Brain microvascular endothelial cell (primary cell): ENCODE measurements around the gene FBRSL1.
A peak's percentile ranks its signal among the peaks of the same experiment; 100 is the strongest.

Experiments
- DNase-seq: peaks from one replicate; pipeline ENCODE4 v3.0.0-alpha.2; 2020
- H3K27ac ChIP-seq: fragments of 250-450 bp; sonication (Bioruptor Pico); 2 replicates; pipeline ENCODE4 v1.5.1; 2020; ENCODE audit warnings: mild to moderate bottlenecking, moderate library complexity
- H3K27me3 ChIP-seq: fragments of 250-450 bp; sonication (Bioruptor Pico); replicated peaks from 2 replicates; pipeline ENCODE4 v1.5.1; 2020; ENCODE audit warnings: mild to moderate bottlenecking
- H3K36me3 ChIP-seq: fragments of 250-450 bp; sonication (Bioruptor Pico); replicated peaks from 2 replicates; pipeline ENCODE4 v1.5.1; 2020; ENCODE audit warnings: mild to moderate bottlenecking
- H3K4me3 ChIP-seq: 2 replicates; pipeline ENCODE4 v1.5.1; 2011; ENCODE audit warnings: low read depth, mild to moderate bottlenecking, control low read depth, low read length, moderate library complexity
- CTCF ChIP-seq: IDR thresholded peaks from 2 replicates; pipeline ENCODE4 v1.5.1; 2011; ENCODE audit warnings: low read depth, mild to moderate bottlenecking, moderate library complexity, low read length, control low read depth, inconsistent platforms; ENCODE audit errors: missing control alignments
- in situ Hi-C: cut with HindIII; loops from 2 replicates; pipeline ENCODE4 v1.10.0; 2017; ENCODE audit warnings: low sequenced_read_pairs, low pct_ligation_motif_present

FBRSL1 gene

GRCh38 chr12:132456186-132456943, 33.6 kb upstream of the FBRSL1 start:
- Histone ChIP-seq H3K27me3 (peaks cover 16% of the 10 kb centered on the region), H3K4me3 (no peak overlapping the region), H3K36me3 (no peaks in the 10 kb centered on the region), H3K27ac (no peak overlapping the region)
- TF ChIP-seq CTCF, result no peak
- DNase-seq, result no peak
- in situ Hi-C loops, result no loop called here

GRCh38 chr12:132456944-132457495, 32.9 kb upstream of the FBRSL1 start:
- Histone ChIP-seq H3K4me3 (no peak overlapping the region), H3K27ac (no peak overlapping the region), H3K36me3 (no peaks in the 10 kb centered on the region), H3K27me3 (peaks cover 12% of the 10 kb centered on the region)
- in situ Hi-C loops, result no loop called here
- DNase-seq, result no peak
- TF ChIP-seq CTCF, result no peak

- DNase-seq, result no peak
- H3K36me3 ChIP-seq, result no peaks in the 10 kb centered on the region
- no peak for TF ChIP-seq CTCF
- in situ Hi-C loops, result no loop called here
- no peak overlapping the region for H3K4me3 ChIP-seq
- H3K27ac ChIP-seq, result no peak overlapping the region
- peaks cover 4% of the 10 kb centered on the region for H3K27me3 ChIP-seq
These were observed 31.5 kb upstream of the FBRSL1 start for GRCh38 chr12:132458441-132458840.

- H3K27ac ChIP-seq, result no peak overlapping the region
- no peak for TF ChIP-seq CTCF
- no peaks in the 10 kb centered on the region for H3K27me3 ChIP-seq
- H3K4me3 ChIP-seq, result no peak overlapping the region
- DNase-seq, result no peak
- no peaks in the 10 kb centered on the region for H3K36me3 ChIP-seq
- in situ Hi-C loops, result no loop called here
These were observed 30.9 kb upstream of the FBRSL1 start for GRCh38 chr12:132458846-132459641.

GRCh38 chr12:132460571-132460970, 29.4 kb upstream of the FBRSL1 start:
- Histone ChIP-seq H3K27me3 (no peaks in the 10 kb centered on the region), H3K27ac (no peak overlapping the region), H3K4me3 (no peak overlapping the region), H3K36me3 (no peaks in the 10 kb centered on the region)
- in situ Hi-C loops, result no loop called here
- TF ChIP-seq CTCF, result peak; percentile 45
- no peak for DNase-seq
